OCI-LY3 (cell line): ENCODE measurements around the gene TUBGCP6.

Source experiments
- H2AFZ ChIP-seq: fragments of 200-600, 300-600 bp; shearing (Covaris generic); 2 replicates; pipeline ENCODE4 v1.6.0; 2014; ENCODE audit warnings: antibody characterized with exemption, low read depth, low read length
- H3K27ac ChIP-seq: fragments of 200-600, 300-600 bp; sonication (generic); 2 replicates; pipeline ENCODE4 v1.5.1; 2014; ENCODE audit warnings: mild to moderate bottlenecking, low read length, moderate library complexity, mixed read lengths
- H3K27me3 ChIP-seq: fragments of 200-600, 300-600 bp; sonication (generic); 2 replicates; pipeline ENCODE4 v1.6.1; 2014; ENCODE audit warnings: low read depth, low read length, mixed read lengths
- H3K36me3 ChIP-seq: fragments of 200-600, 300-600 bp; sonication (generic); replicated peaks from 2 replicates; pipeline ENCODE3; 2014; ENCODE audit warnings: low read depth, low read length, mixed read lengths
- H3K4me1 ChIP-seq: fragments of 300-600, 200-600 bp; sonication (generic); 2 replicates; pipeline ENCODE4 v1.6.1; 2014; ENCODE audit warnings: low read length, mixed read lengths
- H3K4me2 ChIP-seq: fragments of 200-600, 300-600 bp; sonication (generic); 2 replicates; pipeline ENCODE4 v1.6.1; 2014; ENCODE audit warnings: low read length, mixed read lengths
- H3K4me3 ChIP-seq: fragments of 300-600, 200-600 bp; sonication (generic); 2 replicates; pipeline ENCODE4 v1.5.1; 2014; ENCODE audit warnings: antibody characterized with exemption, mild to moderate bottlenecking, low read length, moderate library complexity
- H3K79me2 ChIP-seq: fragments of 300-600, 200-600 bp; shearing (Covaris generic); 2 replicates; pipeline ENCODE4 v1.6.1; 2014; ENCODE audit warnings: mild to moderate bottlenecking, low read length, mixed read lengths
- H3K9ac ChIP-seq: fragments of 300-600, 200-600 bp; shearing (Covaris generic); 2 replicates; pipeline ENCODE4 v1.6.0; 2014; ENCODE audit warnings: mild to moderate bottlenecking, low read length, moderate library complexity
- H3K9me3 ChIP-seq: fragments of 200-600, 300-600 bp; shearing (Covaris generic); 2 replicates; pipeline ENCODE4 v1.6.1; 2014; ENCODE audit warnings: low read length, mixed read lengths; ENCODE audit not compliant: insufficient read depth
- H4K20me1 ChIP-seq: fragments of 200-600, 300-600 bp; sonication (generic); 2 replicates; pipeline ENCODE4 v1.6.1; 2016; ENCODE audit warnings: low read length, mixed read lengths; ENCODE audit not compliant: insufficient read depth
- EZH2phosphoT487 ChIP-seq: fragments of 200-600 bp; shearing (Covaris generic); IDR thresholded peaks from 2 replicates; pipeline ENCODE4 v1.6.1; 2018; ENCODE audit warnings: antibody characterized with exemption, mixed run types, low read depth
- TF ChIP-seq, protein P1 (sequence below): fragments of 200-600, 300-600 bp; sonication (generic); IDR thresholded peaks from 2 replicates; pipeline ENCODE4 v1.5.1; 2014; ENCODE audit warnings: antibody characterized with exemption, low read length, low read depth

Gene TUBGCP6

DNA sequence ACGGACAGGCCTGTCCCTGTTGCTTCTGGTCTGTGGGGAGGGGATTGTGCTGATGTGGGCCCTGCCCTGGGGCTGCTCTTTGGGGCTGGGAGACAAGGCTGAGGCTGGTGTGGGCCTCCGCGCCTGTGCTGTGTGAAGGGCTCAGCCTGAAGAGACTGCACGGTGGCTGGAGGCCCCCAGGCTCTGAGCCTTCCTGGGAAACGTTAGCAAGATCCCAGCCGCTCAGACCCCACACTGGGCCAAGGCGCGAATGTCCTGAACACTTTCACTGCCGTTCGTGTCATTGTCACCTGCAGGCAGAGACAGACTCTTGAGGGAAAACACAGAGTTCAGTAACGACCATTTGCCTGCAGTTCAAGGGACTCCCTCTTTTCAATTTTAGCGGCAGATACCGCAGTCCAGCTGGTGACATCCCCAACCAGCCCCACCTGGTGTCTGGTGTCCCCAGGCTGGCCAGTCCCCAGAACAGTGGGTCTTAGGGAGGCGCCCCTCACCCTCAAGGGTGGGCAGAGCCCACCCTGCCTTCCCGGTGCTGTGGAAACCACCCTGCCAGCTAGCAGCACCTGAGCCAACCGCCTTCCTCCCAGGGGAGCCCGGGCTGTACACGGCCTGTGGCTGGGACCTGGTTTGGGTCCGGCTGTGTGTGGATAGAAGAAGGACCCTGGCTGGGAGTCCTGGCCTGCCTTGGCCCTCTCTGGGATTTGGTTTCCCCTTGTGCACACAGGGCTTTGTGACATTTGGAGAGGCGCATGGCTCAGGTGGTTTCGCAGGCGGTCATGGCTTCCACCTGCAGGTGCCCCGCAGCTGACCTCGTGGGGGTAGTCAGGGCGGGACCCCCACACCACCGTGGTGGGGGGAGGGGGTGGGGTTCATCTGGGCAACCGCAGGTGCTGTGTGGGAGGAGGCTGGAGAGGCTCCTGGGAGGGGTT, 68.6 kb downstream of the TUBGCP6 start:
- Histone ChIP-seq H3K4me2 (peak overlapping the region; percentile 41; the same call in 1 of the 2 replicates), H3K4me1 (peaks cover 28% of the 10 kb centered on the region), H3K36me3 (no peaks in the 10 kb centered on the region), H3K27me3 (no peaks in the 10 kb centered on the region), H3K9ac (no peak overlapping the region), H3K27ac (no peak overlapping the region), H4K20me1 (no peaks in the 10 kb centered on the region), H3K4me3 (no peak overlapping the region), H3K79me2 (no peaks in the 10 kb centered on the region), H3K9me3 (no peaks in the 10 kb centered on the region), H2AFZ (no peak overlapping the region)
- TF ChIP-seq, protein P1, sequence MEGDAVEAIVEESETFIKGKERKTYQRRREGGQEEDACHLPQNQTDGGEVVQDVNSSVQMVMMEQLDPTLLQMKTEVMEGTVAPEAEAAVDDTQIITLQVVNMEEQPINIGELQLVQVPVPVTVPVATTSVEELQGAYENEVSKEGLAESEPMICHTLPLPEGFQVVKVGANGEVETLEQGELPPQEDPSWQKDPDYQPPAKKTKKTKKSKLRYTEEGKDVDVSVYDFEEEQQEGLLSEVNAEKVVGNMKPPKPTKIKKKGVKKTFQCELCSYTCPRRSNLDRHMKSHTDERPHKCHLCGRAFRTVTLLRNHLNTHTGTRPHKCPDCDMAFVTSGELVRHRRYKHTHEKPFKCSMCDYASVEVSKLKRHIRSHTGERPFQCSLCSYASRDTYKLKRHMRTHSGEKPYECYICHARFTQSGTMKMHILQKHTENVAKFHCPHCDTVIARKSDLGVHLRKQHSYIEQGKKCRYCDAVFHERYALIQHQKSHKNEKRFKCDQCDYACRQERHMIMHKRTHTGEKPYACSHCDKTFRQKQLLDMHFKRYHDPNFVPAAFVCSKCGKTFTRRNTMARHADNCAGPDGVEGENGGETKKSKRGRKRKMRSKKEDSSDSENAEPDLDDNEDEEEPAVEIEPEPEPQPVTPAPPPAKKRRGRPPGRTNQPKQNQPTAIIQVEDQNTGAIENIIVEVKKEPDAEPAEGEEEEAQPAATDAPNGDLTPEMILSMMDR = no peak
- TF ChIP-seq EZH2phosphoT487 = no peak

DNA sequence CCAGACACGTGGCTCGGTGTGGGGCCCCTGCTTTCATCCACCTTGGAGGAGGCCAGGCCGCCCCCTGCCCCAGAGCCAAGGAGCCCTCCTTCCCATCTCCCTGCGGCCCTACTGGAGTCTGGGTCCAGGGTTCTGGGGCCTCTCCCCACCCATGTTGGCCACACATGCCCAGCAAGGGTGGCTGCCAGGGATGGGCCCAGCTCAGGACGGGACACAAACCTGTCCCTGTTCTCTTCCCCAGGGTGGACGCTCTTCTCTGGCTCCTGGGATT, 69.7 kb downstream of the TUBGCP6 start:
- TF ChIP-seq EZH2phosphoT487 = no peak
- TF ChIP-seq, protein P1 = no peak
- no peaks in the 10 kb centered on the region for H3K27me3 ChIP-seq
- no peak overlapping the region for H3K9ac ChIP-seq
- H3K9me3 ChIP-seq = no peaks in the 10 kb centered on the region
- H3K4me3 ChIP-seq = no peak overlapping the region
- peaks cover 28% of the 10 kb centered on the region for H3K4me1 ChIP-seq
- H3K4me2 ChIP-seq = no peak overlapping the region
- no peak overlapping the region for H2AFZ ChIP-seq
- no peak overlapping the region for H3K27ac ChIP-seq
- H4K20me1 ChIP-seq = no peaks in the 10 kb centered on the region
- no peaks in the 10 kb centered on the region for H3K79me2 ChIP-seq
- H3K36me3 ChIP-seq = no peaks in the 10 kb centered on the region

DNA sequence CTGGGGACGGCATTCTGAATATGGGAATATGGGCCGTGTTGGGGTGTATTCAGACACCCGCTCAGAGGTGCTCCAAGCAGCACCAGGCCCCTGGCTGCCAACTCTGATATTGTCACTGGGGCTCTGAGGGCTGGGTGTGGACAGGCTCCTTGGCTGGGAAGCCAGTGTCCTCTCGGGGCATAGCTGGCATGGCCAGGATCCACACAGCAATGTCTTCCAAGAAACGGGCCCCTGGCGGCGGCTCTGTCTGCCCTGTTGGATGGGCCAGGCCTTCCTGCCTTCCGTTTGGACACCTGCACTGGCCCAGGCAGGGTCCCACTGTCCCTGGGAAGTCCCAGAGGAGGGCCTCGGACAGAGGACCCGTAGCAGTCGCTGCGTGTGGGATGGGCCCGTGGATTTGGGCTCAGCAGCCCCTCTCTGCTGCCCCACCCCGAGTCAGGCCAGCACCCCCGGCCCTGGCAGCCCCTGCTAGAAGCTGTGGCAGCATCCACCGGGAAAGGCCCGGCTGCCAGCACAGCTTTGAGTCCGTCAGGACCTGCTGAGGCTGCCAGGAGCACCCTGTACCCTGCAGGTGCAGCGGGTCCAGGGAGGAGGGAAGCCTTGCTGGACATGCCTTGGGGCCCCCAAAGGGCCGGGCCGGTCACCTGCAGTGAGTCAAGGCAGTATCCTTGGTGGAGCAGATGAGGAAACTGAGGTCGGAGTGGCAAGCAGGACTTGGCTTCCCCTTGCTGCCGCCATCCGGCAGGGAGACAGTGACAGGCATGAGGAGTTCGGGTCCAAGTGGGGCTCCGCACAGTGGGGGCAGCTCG, 70.2 kb downstream of the TUBGCP6 start:
- no peaks in the 10 kb centered on the region for H3K9me3 ChIP-seq
- no peaks in the 10 kb centered on the region for H4K20me1 ChIP-seq
- no peak overlapping the region for H3K4me3 ChIP-seq
- H3K4me2 ChIP-seq = no peak overlapping the region
- H3K9ac ChIP-seq = no peak overlapping the region
- H3K4me1 ChIP-seq = peaks cover 28% of the 10 kb centered on the region
- no peaks in the 10 kb centered on the region for H3K27me3 ChIP-seq
- TF ChIP-seq, protein P1 = no peak
- no peak for TF ChIP-seq EZH2phosphoT487
- no peaks in the 10 kb centered on the region for H3K36me3 ChIP-seq
- H2AFZ ChIP-seq = no peak overlapping the region
- H3K79me2 ChIP-seq = no peaks in the 10 kb centered on the region
- H3K27ac ChIP-seq = no peak overlapping the region

DNA sequence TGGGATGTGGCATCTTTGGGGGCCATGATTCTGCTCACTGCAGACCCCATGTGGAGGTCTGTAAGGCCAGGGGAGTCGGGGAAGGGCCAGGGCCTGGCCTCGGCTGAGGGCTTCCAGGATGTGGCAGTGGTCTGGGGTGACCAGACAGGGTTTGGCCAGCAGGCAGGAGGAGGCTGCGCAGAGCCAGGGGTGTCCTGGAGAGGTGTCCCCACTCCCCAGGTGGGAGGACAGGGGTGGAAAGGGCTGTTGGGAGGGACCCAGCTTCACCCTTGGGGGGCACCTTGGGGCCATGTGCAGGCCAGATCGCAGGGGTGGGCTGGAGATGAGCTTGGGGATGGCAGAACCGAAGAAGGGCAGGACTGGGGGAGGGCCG, 70.9 kb downstream of the TUBGCP6 start:
- no peaks in the 10 kb centered on the region for H3K9me3 ChIP-seq
- H3K36me3 ChIP-seq = no peaks in the 10 kb centered on the region
- H3K4me2 ChIP-seq = no peak overlapping the region
- no peaks in the 10 kb centered on the region for H3K79me2 ChIP-seq
- no peak for TF ChIP-seq EZH2phosphoT487
- TF ChIP-seq, protein P1 = no peak
- no peak overlapping the region for H3K4me3 ChIP-seq
- no peak overlapping the region for H3K27ac ChIP-seq
- H4K20me1 ChIP-seq = no peaks in the 10 kb centered on the region
- H2AFZ ChIP-seq = no peak overlapping the region
- H3K9ac ChIP-seq = no peak overlapping the region
- peaks cover 5% of the 10 kb centered on the region; the same call in 1 of the 2 replicates for H3K27me3 ChIP-seq
- peaks cover 32% of the 10 kb centered on the region for H3K4me1 ChIP-seq
